H1 (cell line): Measurements from ENCODE around the gene SELENOO.

Experiments used
- ASH2L ChIP-seq: fragments of 200-600, 300-600 bp; sonication (generic); IDR thresholded peaks from one replicate; pipeline ENCODE4 v1.7.1; 2017; ENCODE audit warnings: low read length
- CHD2 ChIP-seq: IDR thresholded peaks from 2 replicates; pipeline ENCODE4 v1.6.1; 2012; ENCODE audit warnings: low read length, improper control_type of control experiment
- CTCF ChIP-seq, 3 experiments: IDR thresholded peaks; 1 replicate in 2 of 3; 2 replicates in 1 of 3; pipeline versions ENCODE4 v1.5.1 to v1.6.1; 2011; ENCODE audit warnings: low read length in 3 of 3, mild to moderate bottlenecking in 3 of 3, inconsistent platforms in 2 of 3, low read depth in 1 of 3, moderate library complexity in 1 of 3; ENCODE audit not compliant: insufficient read depth in 1 of 3; ENCODE audit errors: control extremely low read depth in 1 of 3
- EP300 ChIP-seq, 2 experiments: IDR thresholded peaks; 1 replicate in 1 of 2; 2 replicates in 1 of 2; pipeline ENCODE4 v1.6.1; 2011 to 2012; ENCODE audit warnings: low read depth in 2 of 2, low read length in 2 of 2, mild to moderate bottlenecking in 2 of 2, borderline replicate concordance in 1 of 2, inconsistent platforms in 1 of 2, moderate library complexity in 1 of 2
- GABPA ChIP-seq: IDR thresholded peaks from 2 replicates; pipeline ENCODE4 v1.6.1; 2011; ENCODE audit warnings: mild to moderate bottlenecking, low read length, moderate library complexity, borderline replicate concordance; ENCODE audit not compliant: insufficient read depth
- HDAC6 ChIP-seq: IDR thresholded peaks from one replicate; pipeline ENCODE4 v1.7.1; 2012; ENCODE audit warnings: low read depth, mild to moderate bottlenecking, inconsistent platforms, low read length, moderate library complexity
- POLR2A ChIP-seq, 2 experiments: IDR thresholded peaks; 1 replicate in 1 of 2; 2 replicates in 1 of 2; pipeline ENCODE4 v1.6.1; 2011; ENCODE audit warnings: low read depth in 2 of 2, low read length in 2 of 2, mild to moderate bottlenecking in 2 of 2; ENCODE audit errors: control extremely low read depth in 1 of 2
- POLR2AphosphoS5 ChIP-seq: IDR thresholded peaks from 2 replicates; pipeline ENCODE4 v1.6.1; 2011; ENCODE audit warnings: low read depth, low read length
- POU5F1 ChIP-seq: IDR thresholded peaks from 2 replicates; pipeline ENCODE4 v1.6.1; 2011; ENCODE audit warnings: low read depth, mild to moderate bottlenecking, low read length, moderate library complexity
- RAD21 ChIP-seq, 2 experiments: IDR thresholded peaks in 1 of 2; conservative IDR thresholded peaks in 1 of 2; 2 replicates each; pipeline ENCODE4 v1.6.1; 2011; ENCODE audit warnings: low read depth in 2 of 2, low read length in 2 of 2, improper control_type of control experiment in 1 of 2, inconsistent platforms in 1 of 2, mild to moderate bottlenecking in 1 of 2, moderate library complexity in 1 of 2
- SIN3A ChIP-seq, 2 experiments: IDR thresholded peaks in 1 of 2; conservative IDR thresholded peaks in 1 of 2; 2 replicates each; pipeline ENCODE4 v1.6.1; 2011 to 2012; ENCODE audit warnings: low read length in 2 of 2, improper control_type of control experiment in 1 of 2, low read depth in 1 of 2, mild to moderate bottlenecking in 1 of 2
- TAF1 ChIP-seq: IDR thresholded peaks from 2 replicates; pipeline ENCODE4 v1.6.1; 2011; ENCODE audit warnings: mild to moderate bottlenecking, low read depth, low read length
- YY1 ChIP-seq: IDR thresholded peaks from 2 replicates; pipeline ENCODE4 v1.6.1; 2011; ENCODE audit warnings: low read depth, mild to moderate bottlenecking, low read length

GRCh38 chr22:50190182-50190940 lies 10.4 kb upstream of the SELENOO start:
- TF ChIP-seq ASH2L (no peak), CTCF (IDR thresholded peaks at IDR 0.05; ENCODE audit: control extremely low read depth in 1 of 3, insufficient read depth in 1 of 3, low read depth in 1 of 3, low read length in 3 of 3) (peak; percentile 38 to 75 (median 51); a peak in 3 of 4 replicates), POLR2A (IDR thresholded peaks at IDR 0.05; ENCODE audit: control extremely low read depth in 1 of 2, low read depth in 2 of 2, low read length in 2 of 2) (no peak), CHD2 (no peak), HDAC6 (no peak), TAF1 (0 out of 2 replicates have a peak, but pooled peaks have one; percentile 11), POLR2AphosphoS5 (no peak), SIN3A (conservative IDR thresholded peaks at IDR 0.05 in 1 of 2, IDR thresholded peaks at IDR 0.05 in 1 of 2; ENCODE audit: low read depth in 1 of 2, low read length in 2 of 2) (peak in 1 of 2 experiments; percentile 58; a peak in 1 of 4 replicates), POU5F1 (no peak), RAD21 (IDR thresholded peaks at IDR 0.05 in 1 of 2, conservative IDR thresholded peaks at IDR 0.05 in 1 of 2; ENCODE audit: low read depth in 2 of 2, low read length in 2 of 2) (peak in 1 of 2 experiments; percentile 21; a peak in 3 of 4 replicates), YY1 (no peak), GABPA (peak; percentile 33; the same call in 1 of the 2 replicates), EP300 (IDR thresholded peaks at IDR 0.05; ENCODE audit: borderline replicate concordance in 1 of 2, low read depth in 2 of 2, low read length in 2 of 2) (no peak)
